GOT3 (cell line): ENCODE measurements around the gene CDCP2.
"Not testable (repeated sequence)": the region's sequence is repeated elsewhere in the genome, so short reads cannot be mapped to it uniquely, and the experiment has no call there.

Experiments
- DNase-seq: peaks from one replicate; lab custom pipeline; 2025; ENCODE audit warnings: mixed read lengths; lab: John Stamatoyannopoulos, UW

CDCP2 gene

GRCh38 chr1:54168206-54168965, 15.6 kb upstream of the CDCP2 start:
- DNase-seq = no peak

DNA sequence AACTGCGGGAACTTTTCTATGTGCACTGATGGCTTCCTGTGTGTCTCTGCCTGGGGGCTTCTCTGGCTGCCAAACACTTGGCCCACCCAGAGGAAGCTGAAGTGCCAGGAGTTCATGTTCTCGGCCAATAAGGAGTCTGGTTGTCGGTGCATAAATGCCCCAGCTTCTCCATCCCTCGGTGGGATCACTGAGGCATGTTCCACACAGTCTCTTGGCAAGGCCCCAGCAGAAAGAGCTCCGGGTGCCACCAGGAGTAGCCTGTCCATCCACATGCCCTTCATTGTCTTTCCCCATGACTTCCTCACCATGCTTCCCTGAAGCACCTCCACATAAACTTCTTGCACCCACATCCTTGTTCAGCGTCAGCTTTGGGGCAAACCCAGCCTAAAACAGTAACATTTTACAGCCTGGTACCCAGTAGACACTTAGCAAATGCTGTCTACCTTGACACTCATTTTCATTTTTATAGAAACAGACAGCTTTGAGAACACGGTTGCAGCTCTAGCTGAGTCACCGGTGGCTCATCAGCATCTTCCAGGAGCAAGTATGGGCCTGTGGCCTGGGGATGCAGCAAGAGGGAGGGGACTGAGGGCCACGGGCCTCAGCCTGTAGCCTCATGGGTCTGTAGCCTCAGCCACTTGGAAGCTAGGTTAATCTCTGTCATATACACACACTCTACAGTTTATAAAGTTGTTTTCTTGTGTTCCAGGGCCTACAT, 14.8 kb upstream of the CDCP2 start:
- no peak for DNase-seq

DNA sequence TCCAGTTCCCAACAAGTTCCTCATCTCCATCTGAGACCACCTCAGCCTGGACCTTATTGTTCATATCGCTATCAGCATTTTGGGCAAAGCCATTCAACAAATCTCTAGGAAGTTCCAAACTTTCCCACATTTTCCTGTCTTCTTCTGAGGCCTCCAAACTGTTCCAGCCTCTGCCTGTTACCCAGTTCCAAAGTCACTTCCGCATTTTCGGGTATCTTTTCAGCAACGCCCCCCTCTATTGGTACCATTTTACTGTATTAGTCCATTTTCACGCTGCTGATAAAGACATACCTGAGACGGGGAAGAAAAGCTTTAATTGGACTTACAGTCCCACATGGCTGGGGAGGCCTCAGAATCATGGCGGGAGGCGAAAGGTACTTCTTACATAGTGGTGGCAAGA, 13.6 kb upstream of the CDCP2 start:
- not testable (repeated sequence) for DNase-seq

- DNase-seq = no peak
These were observed 12.3 kb upstream of the CDCP2 start for GRCh38 chr1:54165146-54165545.

- no peak for DNase-seq
These were observed 10.8 kb upstream of the CDCP2 start for GRCh38 chr1:54163573-54163972.

- DNase-seq = no peak
These were observed 10.3 kb upstream of the CDCP2 start for GRCh38 chr1:54163051-54163450.

GRCh38 chr1:54161495-54162168, 8.8 kb upstream of the CDCP2 start:
- no peak for DNase-seq

GRCh38 chr1:54160351-54160750, 7.6 kb upstream of the CDCP2 start:
- DNase-seq = no peak

- DNase-seq = no peak
These were observed 7.0 kb upstream of the CDCP2 start for GRCh38 chr1:54159733-54160316.

GRCh38 chr1:54158071-54158470, 5.3 kb upstream of the CDCP2 start:
- no peak for DNase-seq

GRCh38 chr1:54157401-54157800, 4.6 kb upstream of the CDCP2 start:
- no peak for DNase-seq

DNA sequence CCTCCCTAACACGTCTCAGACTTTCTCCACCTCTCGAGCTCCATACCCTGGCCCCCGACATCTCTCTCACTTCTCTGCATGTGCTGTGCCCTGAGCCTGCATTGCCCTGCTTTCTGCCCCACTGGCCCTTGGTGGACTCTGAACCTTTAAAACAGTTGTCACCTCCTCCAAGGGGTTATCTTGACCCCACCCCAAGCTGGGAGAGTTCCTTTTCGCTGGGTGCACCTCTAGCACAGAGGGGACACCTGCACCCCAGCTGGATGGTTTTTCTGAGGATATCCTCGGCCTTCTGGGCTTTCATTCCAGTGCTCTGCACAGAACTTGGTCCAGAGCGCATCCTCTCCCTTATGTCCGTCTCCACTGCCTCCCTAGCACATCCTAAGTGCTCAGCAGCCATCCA, 4.2 kb upstream of the CDCP2 start:
- DNase-seq = no peak

DNA sequence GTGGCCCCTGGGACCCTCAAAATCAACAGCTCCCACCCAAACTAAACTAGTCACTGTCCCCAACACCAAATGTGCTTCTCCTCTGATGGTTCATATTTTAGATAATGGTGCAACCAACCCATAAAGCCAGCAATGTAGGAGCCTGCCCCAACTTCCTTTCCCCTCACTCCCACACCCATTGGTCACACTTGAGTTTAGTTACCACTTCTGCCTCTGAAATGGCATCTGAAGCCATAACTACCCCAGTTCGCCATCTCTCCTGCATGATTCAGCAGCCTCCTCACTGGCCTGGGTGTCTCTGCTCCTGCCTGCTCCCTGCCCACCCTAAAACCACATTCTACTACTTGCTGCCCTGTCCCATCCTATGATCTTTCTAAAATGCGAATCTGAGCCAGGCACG, 3.4 kb upstream of the CDCP2 start:
- no peak for DNase-seq

DNA sequence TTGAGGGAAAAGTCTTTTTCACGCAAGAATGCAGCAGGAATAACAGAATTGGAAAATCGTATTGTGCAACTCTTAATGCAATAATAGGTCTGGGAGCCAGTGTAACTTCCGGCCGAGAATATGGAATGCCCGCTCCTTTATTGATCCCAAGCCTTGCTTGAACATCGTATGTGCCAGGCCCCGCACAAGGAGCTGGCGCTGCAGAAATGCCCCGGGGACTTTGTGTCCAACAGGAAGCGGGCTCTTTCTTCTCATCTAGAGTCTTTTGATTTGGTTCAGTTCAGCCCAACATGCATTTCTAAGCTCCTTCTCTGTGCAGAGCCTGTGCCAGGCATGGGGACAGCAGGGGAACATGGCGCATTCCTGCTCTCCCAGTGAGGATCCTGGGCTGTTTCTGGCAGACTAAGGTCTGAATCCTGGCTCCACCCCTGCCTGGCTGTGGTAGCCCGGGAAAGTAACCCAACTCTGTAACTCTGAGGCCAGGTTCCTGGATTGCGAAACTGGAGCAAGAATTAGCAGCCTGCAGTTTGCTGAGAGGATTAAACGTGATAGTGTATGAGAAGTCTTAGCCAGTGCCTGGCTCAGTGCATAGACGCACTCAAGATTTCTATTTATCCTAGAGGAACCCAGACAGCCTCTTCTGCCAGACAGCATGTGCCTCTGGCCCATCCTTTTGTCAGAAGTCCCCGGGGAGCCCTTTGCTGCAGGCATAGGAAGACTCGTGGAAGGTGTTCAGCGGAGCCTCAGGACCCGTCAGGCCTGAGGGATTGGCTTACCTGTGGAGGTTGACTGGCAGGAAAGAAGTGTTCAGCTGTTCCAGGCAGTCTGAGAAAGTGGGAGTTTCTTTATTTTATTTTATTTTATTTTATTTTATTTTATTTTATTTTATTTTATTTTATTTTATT, 987 bp upstream of the CDCP2 start:
- DNase-seq = no peak

GRCh38 chr1:54151013-54151412, 1.8 kb downstream of the CDCP2 start:
- DNase-seq = no peak

- no peak for DNase-seq
These were observed 3.1 kb downstream of the CDCP2 start for GRCh38 chr1:54149734-54150133.

- no peak for DNase-seq
These were observed 8.4 kb downstream of the CDCP2 start for GRCh38 chr1:54144366-54144765.

DNA sequence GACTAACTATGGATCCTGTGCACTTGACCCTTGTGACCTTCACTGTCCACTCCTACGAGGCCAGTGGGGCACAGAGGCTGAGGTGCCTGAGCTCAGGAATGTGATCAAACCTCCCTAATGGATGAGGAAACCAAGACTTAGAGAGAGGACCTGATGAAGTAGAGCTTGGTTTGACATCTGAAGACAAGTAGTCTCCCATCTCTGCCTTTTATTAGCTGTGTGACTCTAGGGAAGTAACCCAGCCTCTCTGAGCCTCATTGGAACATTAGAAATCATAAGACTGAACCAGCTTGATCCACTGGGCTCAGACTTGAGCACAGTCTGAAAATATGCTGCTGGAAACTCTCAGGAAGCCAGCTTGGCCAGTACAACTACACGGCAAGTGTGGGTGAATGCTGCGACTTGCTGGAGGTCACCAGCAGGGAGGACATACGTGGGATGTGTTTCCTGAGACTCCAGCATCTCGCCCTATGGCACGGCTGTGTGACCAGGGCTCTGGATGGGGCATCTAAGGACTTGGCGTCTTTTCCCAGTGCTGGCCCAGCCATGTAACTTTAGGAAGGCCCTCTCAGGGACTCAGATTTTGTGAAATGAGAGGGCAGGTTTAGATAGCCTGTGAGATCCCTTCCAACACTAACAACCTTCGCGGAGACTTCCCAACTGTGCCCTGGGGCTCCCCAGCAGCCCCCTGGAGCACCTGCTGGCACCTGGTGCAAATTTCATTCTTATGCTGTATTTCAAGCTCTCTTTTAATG, 10.5 kb downstream of the CDCP2 start:
- DNase-seq = no peak

DNA sequence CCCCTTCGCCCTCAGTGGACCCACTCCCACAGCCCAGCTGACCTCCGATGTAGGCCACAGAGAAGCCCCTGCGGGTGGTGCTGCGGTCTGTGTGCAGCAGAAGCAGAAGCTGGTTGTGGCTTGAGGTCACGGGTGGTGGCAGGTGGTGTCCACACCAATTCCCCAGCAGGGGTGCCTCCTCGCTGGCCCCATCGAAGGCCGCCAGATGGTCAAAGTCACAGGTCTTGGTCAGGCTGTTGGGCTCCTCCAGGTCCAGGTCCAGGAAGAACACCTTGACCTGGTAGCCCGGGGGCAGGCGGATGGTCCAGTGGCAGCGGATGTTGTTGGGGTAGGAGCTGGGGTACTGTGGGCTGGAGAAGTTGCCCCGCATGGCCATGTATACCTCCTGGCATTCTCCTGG, 13.1 kb downstream of the CDCP2 start:
- DNase-seq = no peak

DNA sequence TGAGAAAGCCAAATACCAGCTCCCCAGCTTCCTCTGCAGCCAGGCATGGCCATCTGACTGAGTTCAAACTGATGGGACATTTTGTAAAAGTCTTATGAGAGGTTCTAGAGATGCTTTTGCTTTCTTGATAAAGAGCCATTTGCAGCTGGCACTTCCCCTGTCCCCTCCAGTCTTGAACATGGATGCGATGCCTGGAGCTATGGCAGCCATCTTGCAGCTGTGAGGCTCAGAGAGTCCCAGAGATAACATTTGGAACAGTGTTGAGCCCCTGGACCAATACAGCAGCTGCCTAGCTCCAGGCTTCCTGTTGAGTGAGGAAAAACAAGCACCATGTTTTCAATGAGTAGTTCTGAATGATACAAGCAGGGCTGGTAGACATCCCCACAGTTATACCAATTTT, 13.8 kb downstream of the CDCP2 start:
- no peak for DNase-seq

GRCh38 chr1:54137534-54138061, 15.2 kb downstream of the CDCP2 start:
- DNase-seq = no peak
